ENCODE data around the gene ARHGAP44.

Gene ARHGAP44

GRCh38 chr17:13030056-13030455 is 240.8 kb downstream of the ARHGAP44 start:
- DNase-seq: no peak

- peak; percentile 33 to 58 for DNase-seq
These were observed 241.4 kb downstream of the ARHGAP44 start for GRCh38 chr17:13030459-13031300.

- peak; percentile 9 to 40 for DNase-seq
These were observed 242.5 kb downstream of the ARHGAP44 start for GRCh38 chr17:13031718-13032350.

- DNase-seq: no peak
These were observed 246.1 kb downstream of the ARHGAP44 start for GRCh38 chr17:13035420-13035819.

GRCh38 chr17:13036751-13037150 is 247.5 kb downstream of the ARHGAP44 start:
- no peak for DNase-seq

- DNase-seq: no peak
These were observed 249.8 kb downstream of the ARHGAP44 start for GRCh38 chr17:13038931-13039665.

Measured in NCI-H524 (cell line).